ENCODE measurements around the gene C2orf72.
"Not testable (repeated sequence)": the region's sequence is repeated elsewhere in the genome, so short reads cannot be mapped to it uniquely, and the experiment has no call there.

The C2orf72 gene

GRCh38 chr2:231047274-231047922, 10.1 kb downstream of the C2orf72 start:
- no peak for DNase-seq

- no peak for DNase-seq
Measured at GRCh38 chr2:231047923-231048915, 10.9 kb downstream of the C2orf72 start.

- DNase-seq = no peak
Measured at GRCh38 chr2:231049286-231050017, 12.1 kb downstream of the C2orf72 start.

- DNase-seq = no peak
Measured at GRCh38 chr2:231050018-231050901, 12.9 kb downstream of the C2orf72 start.

GRCh38 chr2:231051116-231051515, 13.8 kb downstream of the C2orf72 start:
- no peak for DNase-seq

- peak; percentile 84 for DNase-seq
Measured at GRCh38 chr2:231052494-231053451, 15.4 kb downstream of the C2orf72 start.

GRCh38 chr2:231053846-231054245, 16.5 kb downstream of the C2orf72 start:
- DNase-seq = no peak

GRCh38 chr2:231056453-231057416, 19.4 kb downstream of the C2orf72 start, which contains the start of gene PSMD1:
Gene PSMD1, plus strand, starts transcription at chr2:231056867. Its CDS starts 159 bp downstream, at chr2:231057026.
- peak; percentile 96 for DNase-seq

GRCh38 chr2:231057590-231057989, 20.3 kb downstream of the C2orf72 start:
- DNase-seq = no peak

GRCh38 chr2:231058761-231059550, 21.6 kb downstream of the C2orf72 start:
- no peak for DNase-seq

GRCh38 chr2:231059756-231060155, 22.4 kb downstream of the C2orf72 start:
- no peak for DNase-seq

GRCh38 chr2:231062776-231063175, 25.5 kb downstream of the C2orf72 start:
- no peak for DNase-seq

- no peak for DNase-seq
Measured at GRCh38 chr2:231063347-231063746, 26.0 kb downstream of the C2orf72 start.

- no peak for DNase-seq
Measured at GRCh38 chr2:231065966-231066365, 28.6 kb downstream of the C2orf72 start.

- not testable (repeated sequence) for DNase-seq
Measured at GRCh38 chr2:231067531-231067930, 30.2 kb downstream of the C2orf72 start.

- no peak for DNase-seq
Measured at GRCh38 chr2:231068525-231069222, 31.4 kb downstream of the C2orf72 start.

GRCh38 chr2:231069379-231070054, 32.2 kb downstream of the C2orf72 start:
- DNase-seq = no peak

GRCh38 chr2:231084565-231084964, 47.2 kb downstream of the C2orf72 start:
- DNase-seq = no peak

All from activated T-cell treated with anti-CD3 and anti-CD28 coated beads, Interleukin-2, amount 50 U/mL, for 1 hour (primary cell).